Peyer's patch (tissue), 4 donors: ENCODE data around the gene IQSEC2.

ENCODE experiments used
- CTCF ChIP-seq, 6 experiments: fragments of 450-650 bp in 4 of 6; fragments of 200-600 bp in 2 of 6; sonication (generic) in 1 of 6; IDR thresholded peaks; one replicate each; pipeline ENCODE4 v1.5.1; 2017 to 2019; ENCODE audit warnings: antibody characterized with exemption in 6 of 6, mild to moderate bottlenecking in 3 of 6, moderate library complexity in 1 of 6
- POLR2A ChIP-seq, 2 donors: fragments of 450-650 bp; IDR thresholded peaks; one replicate each; pipeline ENCODE4 v1.5.1; 2017; ENCODE audit warnings: antibody characterized with exemption in 2 of 2, mild to moderate bottlenecking in 2 of 2, moderate library complexity in 2 of 2

- no peak for TF ChIP-seq CTCF (IDR thresholded peaks at IDR 0.05)
- TF ChIP-seq POLR2A (IDR thresholded peaks at IDR 0.05) = no peak
Measured at GRCh38 chrX:53234484-53234883, 46.9 kb downstream of the IQSEC2 start.
